Measurements from ENCODE around the gene KRTAP12-1. TPM values are rescaled to one million over a fixed set of nuclear protein-coding genes. Genes with fewer than 3 reads are reported as not detected.

Gene KRTAP12-1
- total and polyA plus RNA-seq, 2 of the 8 experiments (the other 6 are each of a cell fraction or from before 2014, with no cell fraction given) = 0.50 to 0.73 TPM

DNA sequence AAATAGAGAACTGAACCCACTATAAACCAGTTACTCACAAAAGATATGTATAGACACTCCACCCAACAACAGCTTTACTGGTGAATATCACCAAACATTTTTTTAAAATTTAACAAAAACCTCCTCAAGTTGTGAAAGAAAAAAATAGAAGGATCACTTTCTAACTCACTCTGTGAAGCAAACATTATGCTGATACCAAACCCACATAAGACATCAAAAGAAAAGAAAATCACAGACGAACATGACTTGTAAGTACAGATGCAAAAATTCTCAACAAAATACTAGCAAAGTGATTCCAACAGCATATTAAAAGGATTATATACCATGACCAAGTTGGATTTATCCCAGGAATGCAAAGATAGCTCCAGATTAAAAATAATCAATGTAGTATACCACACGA, 9.7 kb upstream of the KRTAP12-1 start:
- ChIA-PET CTCF (ENCODE audit: partially characterized antibody) (interaction anchor here (0.7 to 1.3 kb wide), 3 partner anchors 61 to 115 kb away, joined by 3 read pairs; no protein-coding TSS in a partner anchor), POLR2A (ENCODE audit: partially characterized antibody) (interaction anchor here (1.2 to 1.5 kb wide), 2 partner anchors 9 to 15 kb away, joined by 3 to 5 read pairs; no protein-coding TSS in a partner anchor)
- Histone ChIP-seq H2BK15ac (ENCODE audit: low read length) (no peak overlapping the region), H4K91ac (replicated peaks; ENCODE audit: insufficient read length, low read length) (no peak overlapping the region), H2BK120ac (replicated peaks; ENCODE audit: low read depth, low read length) (no peak overlapping the region), H3K23ac (ENCODE audit: insufficient read length) (no peak overlapping the region), H3K27ac (ENCODE audit: low read depth, low read length) (no peak overlapping the region), H3K79me2 (ENCODE audit: control insufficient read depth in 1 of 2, insufficient read depth in 2 of 2, low read length in 2 of 2) (no peaks in the 10 kb centered on the region), H4K5ac (ENCODE audit: insufficient read length, low read depth, low read length) (no peak overlapping the region), H3K14ac (ENCODE audit: insufficient read length) (no peak overlapping the region), H3K9ac (replicated peaks in 1 of 4; ENCODE audit: extremely low read depth in 1 of 4, low read depth in 3 of 4, low read length in 3 of 4) (no peak overlapping the region), H4K8ac (ENCODE audit: extremely low read depth, insufficient read depth, low read length) (no peak overlapping the region), H3K18ac (ENCODE audit: extremely low read depth, low read length) (no peak overlapping the region), H3K27me3 (replicated peaks in 1 of 4; ENCODE audit: control insufficient read depth in 3 of 4, extremely low read depth in 1 of 4, insufficient read depth in 3 of 4, low read length in 3 of 4) (no peaks in the 10 kb centered on the region), H3K4ac (replicated peaks; ENCODE audit: insufficient read length, low read depth, low read length) (no peak overlapping the region), H2AFZ (ENCODE audit: low read length) (no peak overlapping the region), H3K79me1 (ENCODE audit: low read depth, low read length) (peaks cover 3% of the 10 kb centered on the region; the same call in 1 of the 2 replicates), H2BK12ac (ENCODE audit: low read depth, low read length) (no peak overlapping the region), H3K4me2 (ENCODE audit: insufficient read depth in 1 of 2, low read depth in 2 of 2, low read length in 2 of 2) (no peak overlapping the region), H2BK5ac (ENCODE audit: low read depth, low read length) (no peak overlapping the region), H2BK20ac (ENCODE audit: low read length) (no peak overlapping the region), H4K20me1 (replicated peaks in 1 of 2; ENCODE audit: control insufficient read depth in 1 of 2, insufficient read depth in 2 of 2, low read length in 2 of 2) (no peaks in the 10 kb centered on the region), H3K56ac (replicated peaks; ENCODE audit: insufficient read length, low read depth, low read length) (no peak overlapping the region), H3K4me1 (replicated peaks in 1 of 4; ENCODE audit: control insufficient read depth in 3 of 4, insufficient read depth in 4 of 4, low read length in 3 of 4) (peaks cover 3 to 14% (median 7%) of the 10 kb centered on the region in 4 experiments), H3K36me3 (ENCODE audit: control insufficient read depth in 2 of 4, insufficient read depth in 4 of 4, low read length in 3 of 4) (no peaks in the 10 kb centered on the region), H2AK5ac (ENCODE audit: low read depth, low read length) (no peak overlapping the region), H3K9me3 (ENCODE audit: insufficient read depth in 2 of 2, low read depth in 1 of 2, low read length in 1 of 2) (peaks cover 0 to 4% of the 10 kb centered on the region in 2 experiments; a peak in 1 of 4 replicates), H3K4me3 (ENCODE audit: extremely low read depth in 1 of 4, insufficient read depth in 2 of 4, low read depth in 3 of 4, low read length in 4 of 4) (no peak overlapping the region), H3K23me2 (ENCODE audit: low read depth, low read length) (no peaks in the 10 kb centered on the region)
- FAIRE-seq = no peak
- no peak for TF ChIP-seq GTF2F1 (IDR thresholded peaks at IDR 0.05; ENCODE audit: borderline replicate concordance, low read depth, low read length)
- no peak for TF ChIP-seq PHF8 (conservative IDR thresholded peaks at IDR 0.05; ENCODE audit: low read depth, low read length)
- TF ChIP-seq BCL11A (IDR thresholded peaks at IDR 0.05; ENCODE audit: low read depth in 2 of 2, low read length in 2 of 2) = no peak
- no peak for TF ChIP-seq BRCA1 (IDR thresholded peaks at IDR 0.05; ENCODE audit: low read depth, low read length)
- TF ChIP-seq POU5F1 (IDR thresholded peaks at IDR 0.05; ENCODE audit: low read depth, low read length) = no peak
- TF ChIP-seq SP4 (IDR thresholded peaks at IDR 0.05; ENCODE audit: low read length) = no peak
- TF ChIP-seq EZH2 (IDR thresholded peaks at IDR 0.05; ENCODE audit: low read depth, low read length, severe bottlenecking) = no peak
- no peak for TF ChIP-seq CBX8 (IDR thresholded peaks at IDR 0.05; ENCODE audit: borderline replicate concordance, low read depth, low read length)
- no peak for TF ChIP-seq RFX5 (IDR thresholded peaks at IDR 0.05; ENCODE audit: borderline replicate concordance, low read depth, low read length)
- DNase-seq (ENCODE audit: low read depth in 1 of 2, low spot score in 2 of 2) = no peak
- WGBS, 2 experiments (ENCODE audit: extremely low coverage in 1 of 2, insufficient coverage in 1 of 2, insufficient read length in 1 of 2, insufficient replicate concordance in 2 of 2, low coverage in 1 of 2, low lambda C conversion rate in 2 of 2, missing lambda C conversion rate in 1 of 2) = 98% methylated on average over 2 of the region's 2 CpGs; no CpG with 5 or more reads in 1 of the 2 experiments

All from H1 (cell line).